ENCODE measurements around the gene JCAD. TPM values are rescaled to one million over a fixed set of nuclear protein-coding genes. Genes with fewer than 3 reads are reported as not detected.

JCAD gene
- total RNA-seq, 1 donor, result 2.3 TPM

DNA sequence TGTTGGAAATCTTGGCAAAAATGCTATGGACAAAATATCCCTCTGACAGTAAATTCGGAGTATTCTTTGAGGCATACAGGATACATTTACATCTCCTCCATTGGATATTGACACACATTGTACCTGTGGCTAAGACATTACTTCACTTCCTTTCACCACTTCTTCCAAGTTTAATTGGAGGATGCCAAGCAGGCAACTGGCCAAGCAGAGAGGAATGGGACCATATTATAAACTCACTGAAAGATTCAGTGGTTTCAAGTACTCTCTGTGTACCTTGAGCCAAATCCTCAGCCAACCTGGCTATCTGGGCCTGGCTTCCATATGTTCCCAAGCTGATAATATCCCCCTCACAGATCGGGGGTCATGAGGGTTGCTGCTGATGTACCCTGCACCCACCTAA is 14.7 kb upstream of the JCAD start:
- H3K4me3 ChIP-seq (ENCODE audit: low read depth, low read length), result no peak overlapping the region
- TF ChIP-seq, protein P1, sequence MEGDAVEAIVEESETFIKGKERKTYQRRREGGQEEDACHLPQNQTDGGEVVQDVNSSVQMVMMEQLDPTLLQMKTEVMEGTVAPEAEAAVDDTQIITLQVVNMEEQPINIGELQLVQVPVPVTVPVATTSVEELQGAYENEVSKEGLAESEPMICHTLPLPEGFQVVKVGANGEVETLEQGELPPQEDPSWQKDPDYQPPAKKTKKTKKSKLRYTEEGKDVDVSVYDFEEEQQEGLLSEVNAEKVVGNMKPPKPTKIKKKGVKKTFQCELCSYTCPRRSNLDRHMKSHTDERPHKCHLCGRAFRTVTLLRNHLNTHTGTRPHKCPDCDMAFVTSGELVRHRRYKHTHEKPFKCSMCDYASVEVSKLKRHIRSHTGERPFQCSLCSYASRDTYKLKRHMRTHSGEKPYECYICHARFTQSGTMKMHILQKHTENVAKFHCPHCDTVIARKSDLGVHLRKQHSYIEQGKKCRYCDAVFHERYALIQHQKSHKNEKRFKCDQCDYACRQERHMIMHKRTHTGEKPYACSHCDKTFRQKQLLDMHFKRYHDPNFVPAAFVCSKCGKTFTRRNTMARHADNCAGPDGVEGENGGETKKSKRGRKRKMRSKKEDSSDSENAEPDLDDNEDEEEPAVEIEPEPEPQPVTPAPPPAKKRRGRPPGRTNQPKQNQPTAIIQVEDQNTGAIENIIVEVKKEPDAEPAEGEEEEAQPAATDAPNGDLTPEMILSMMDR (IDR thresholded peaks at IDR 0.05; ENCODE audit: insufficient read depth, low read length), result no peak
- DNase-seq (ENCODE audit: low read depth), result no peak

DNA sequence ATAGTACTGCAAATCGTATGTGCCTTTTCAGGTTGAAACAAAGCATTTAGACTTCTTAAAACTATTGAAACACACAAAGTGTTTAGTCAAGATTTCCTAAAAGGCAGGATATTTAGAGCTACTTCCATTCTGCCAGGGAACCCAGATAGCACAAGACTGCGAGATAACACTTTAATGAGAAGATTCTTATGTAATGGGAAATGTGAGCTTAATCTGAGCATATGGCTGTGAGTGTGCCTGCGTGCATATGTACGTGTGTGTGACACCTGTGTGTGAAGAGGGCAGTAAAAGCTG is 14.3 kb upstream of the JCAD start:
- TF ChIP-seq, protein P1 (IDR thresholded peaks at IDR 0.05; ENCODE audit: insufficient read depth, low read length), result no peak
- no peak overlapping the region for H3K4me3 ChIP-seq (ENCODE audit: low read depth, low read length)
- no peak for DNase-seq (ENCODE audit: low read depth)

- no peak for DNase-seq (ENCODE audit: low read depth)
- no peak overlapping the region for H3K4me3 ChIP-seq (ENCODE audit: low read depth, low read length)
- TF ChIP-seq, protein P1 (IDR thresholded peaks at IDR 0.05; ENCODE audit: insufficient read depth, low read length), result no peak
Measured at GRCh38 chr10:30073045-30073766, 13.8 kb upstream of the JCAD start.

DNA sequence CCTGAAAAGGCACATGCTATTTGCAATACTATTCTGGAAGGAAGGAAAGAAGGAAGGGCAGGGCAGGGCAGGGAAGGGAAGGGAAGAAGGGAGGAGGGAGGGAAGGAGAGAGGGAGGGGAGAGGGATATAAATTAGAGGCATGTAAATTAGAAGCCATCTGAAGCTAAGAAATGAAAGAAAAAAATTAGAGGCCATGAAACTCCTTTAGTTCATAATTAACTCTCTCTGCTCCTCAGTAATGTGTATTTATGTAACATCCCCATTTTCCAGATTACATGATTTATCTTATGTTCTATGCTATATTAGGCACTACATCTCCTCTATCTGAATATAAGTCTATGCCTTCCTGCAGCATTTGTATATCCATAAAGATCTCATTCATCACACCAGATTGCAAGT is 12.7 kb upstream of the JCAD start:
- no peak for DNase-seq (ENCODE audit: low read depth)
- no peak overlapping the region for H3K4me3 ChIP-seq (ENCODE audit: low read depth, low read length)
- TF ChIP-seq, protein P1 (IDR thresholded peaks at IDR 0.05; ENCODE audit: insufficient read depth, low read length), result no peak

GRCh38 chr10:30070001-30070685 is 10.8 kb upstream of the JCAD start:
- TF ChIP-seq, protein P1 (IDR thresholded peaks at IDR 0.05; ENCODE audit: insufficient read depth, low read length), result no peak
- peak; percentile 55 for DNase-seq (ENCODE audit: low read depth)
- no peak overlapping the region for H3K4me3 ChIP-seq (ENCODE audit: low read depth, low read length)

- TF ChIP-seq, protein P1 (IDR thresholded peaks at IDR 0.05; ENCODE audit: insufficient read depth, low read length), result no peak
- H3K4me3 ChIP-seq (ENCODE audit: low read depth, low read length), result no peak overlapping the region
- DNase-seq (ENCODE audit: low read depth), result no peak
Measured at GRCh38 chr10:30068492-30069223, 9.3 kb upstream of the JCAD start.

Data from fibroblast of the aortic adventitia (primary cell).